Embryonic facial prominence (tissue), 1 donor: ENCODE measurements around the gene PUS7.
"Not testable (repeated sequence)": the region's sequence is repeated elsewhere in the genome, so short reads cannot be mapped to it uniquely, and the experiment has no call there.

Experiments used
- DNase-seq: peaks from one replicate; pipeline ENCODE4 v3.0.0-alpha.2; 2016; ENCODE audit errors: extremely low spot score

PUS7 gene

DNA sequence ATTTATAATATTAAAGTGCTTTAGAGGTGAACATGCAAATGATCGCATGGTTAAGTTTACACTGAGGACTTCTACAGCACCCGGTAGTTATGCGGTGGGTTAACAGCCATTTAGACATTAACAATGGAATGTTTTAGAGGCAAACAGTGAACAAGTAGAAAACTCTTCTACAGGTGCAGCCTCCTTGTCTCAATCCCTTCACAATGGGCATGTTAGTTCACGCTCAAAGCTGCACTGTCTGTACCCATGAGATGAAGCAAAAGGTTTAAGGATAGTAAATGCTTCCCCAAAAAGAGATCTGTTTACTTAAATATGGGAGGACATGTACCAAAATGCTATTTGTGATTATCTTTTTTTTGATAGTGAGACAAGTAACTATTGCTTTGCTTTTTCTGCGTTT lies 25.1 kb downstream of the PUS7 start:
- DNase-seq = no peak

DNA sequence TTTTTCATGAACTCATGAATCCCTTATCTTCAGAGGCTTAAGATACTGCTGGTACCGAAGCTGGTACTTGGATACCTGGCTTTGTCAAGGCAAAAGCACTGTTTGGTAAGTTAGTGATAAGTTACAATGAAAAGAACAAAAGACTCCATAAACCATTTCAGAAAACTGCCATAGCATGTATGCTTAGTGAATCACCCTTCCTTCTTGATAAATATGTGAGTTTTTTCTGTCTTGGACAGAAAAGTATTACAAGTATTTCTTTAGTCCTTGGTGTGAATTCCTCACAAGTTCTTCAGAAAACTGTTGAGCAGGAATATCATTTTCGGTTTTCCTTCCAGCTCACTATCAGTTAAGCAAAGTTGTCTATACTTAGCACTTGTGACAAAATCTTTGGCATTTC lies 25.6 kb downstream of the PUS7 start:
- DNase-seq = no peak

GRCh38 chr7:105493923-105494315 lies 28.2 kb downstream of the PUS7 start:
- peak; percentile 66 for DNase-seq

DNA sequence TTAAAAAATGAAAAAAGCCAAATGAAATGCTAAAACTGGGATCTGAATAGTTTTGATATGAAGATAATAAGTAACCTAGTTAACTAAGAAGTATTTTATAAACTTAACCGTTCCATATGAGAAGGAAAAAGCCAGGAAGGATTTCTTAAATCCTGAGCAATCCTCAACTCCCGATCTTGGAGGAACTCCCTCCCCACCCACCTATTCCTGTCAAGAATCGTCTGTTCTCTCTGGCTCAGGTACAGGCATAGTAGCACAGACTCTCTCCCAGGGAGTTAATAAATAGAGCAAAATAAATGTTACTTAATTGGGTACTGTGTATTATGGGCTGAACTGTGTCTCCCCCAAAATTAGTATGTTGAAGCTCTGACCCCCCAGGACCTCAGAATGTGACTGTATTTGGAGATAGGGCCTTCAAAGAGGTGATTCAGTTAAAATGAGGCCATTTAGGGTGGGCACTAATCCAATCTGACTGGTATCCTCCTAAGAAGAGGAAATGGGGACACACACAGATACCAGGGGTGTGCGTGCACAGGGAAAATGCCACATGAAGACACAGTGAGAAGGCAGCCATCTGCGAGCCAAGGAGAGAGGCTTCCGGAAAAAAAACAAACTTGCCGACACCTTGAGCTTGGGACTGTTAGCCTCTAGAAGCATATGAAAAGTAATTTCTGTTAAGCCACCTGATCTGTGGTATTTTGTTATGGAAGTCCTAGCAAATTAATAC lies 28.7 kb downstream of the PUS7 start:
- DNase-seq = no peak

DNA sequence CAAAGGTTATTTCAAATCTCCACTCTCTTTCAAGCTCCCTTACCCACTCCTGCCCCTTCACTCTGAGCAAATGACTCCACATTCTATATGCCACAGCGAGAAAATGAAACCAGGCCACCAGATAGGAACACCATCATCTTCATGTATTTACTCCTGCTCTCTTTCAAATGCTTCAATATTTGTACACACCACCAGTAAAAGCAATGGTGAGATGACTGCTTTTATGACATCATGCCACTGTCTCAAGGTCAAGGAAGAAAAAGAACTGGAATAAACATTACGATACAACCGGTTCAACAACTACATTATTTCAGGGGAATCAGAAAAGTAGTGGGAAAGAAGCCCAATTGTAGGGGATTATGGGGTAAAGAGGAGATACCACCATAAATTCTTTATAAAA lies 32.7 kb downstream of the PUS7 start:
- no peak for DNase-seq

- DNase-seq = no peak
Observed at GRCh38 chr7:105487579-105488571, 34.2 kb downstream of the PUS7 start.

GRCh38 chr7:105480931-105481330 lies 41.1 kb downstream of the PUS7 start:
- DNase-seq = no peak

DNA sequence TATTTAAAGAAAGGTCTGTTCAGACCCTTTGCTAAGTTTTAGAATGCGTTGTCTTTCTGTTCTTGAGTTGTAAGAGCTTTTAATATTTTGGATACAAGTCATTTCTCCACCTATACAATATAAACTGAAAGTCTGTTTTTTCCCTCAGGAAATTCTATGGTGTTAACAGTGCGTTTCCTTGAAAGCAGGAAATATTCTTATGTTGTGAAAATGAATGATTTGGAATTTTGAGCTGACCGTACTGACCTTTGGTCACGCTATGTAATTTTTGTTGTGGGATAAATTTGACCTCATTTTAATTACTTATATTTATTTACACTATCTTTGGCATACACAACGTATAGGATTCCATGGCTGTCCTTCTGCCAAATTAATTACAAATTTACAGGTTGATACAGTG lies 43.5 kb downstream of the PUS7 start:
- DNase-seq = no peak

- no peak for DNase-seq
Observed at GRCh38 chr7:105477908-105478307, 44.2 kb downstream of the PUS7 start.

DNA sequence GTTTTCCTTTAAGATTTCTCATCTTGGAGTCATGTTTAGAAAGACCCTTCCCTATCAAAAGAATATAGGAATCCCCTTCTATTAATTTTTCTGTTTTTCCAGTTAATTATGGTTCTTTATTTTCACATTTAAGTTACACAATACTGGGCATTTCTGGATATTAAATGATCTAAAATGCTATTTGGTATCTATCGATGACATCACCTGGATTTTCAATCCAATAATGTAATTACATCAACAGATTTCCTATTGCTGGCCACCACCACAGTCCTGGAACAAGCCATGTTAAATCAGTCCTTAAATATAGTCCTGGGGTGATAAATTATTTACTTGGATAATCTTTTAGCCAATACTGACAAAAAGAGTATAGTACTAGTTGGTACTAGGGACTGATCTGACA lies 48.0 kb downstream of the PUS7 start:
- no peak for DNase-seq

DNA sequence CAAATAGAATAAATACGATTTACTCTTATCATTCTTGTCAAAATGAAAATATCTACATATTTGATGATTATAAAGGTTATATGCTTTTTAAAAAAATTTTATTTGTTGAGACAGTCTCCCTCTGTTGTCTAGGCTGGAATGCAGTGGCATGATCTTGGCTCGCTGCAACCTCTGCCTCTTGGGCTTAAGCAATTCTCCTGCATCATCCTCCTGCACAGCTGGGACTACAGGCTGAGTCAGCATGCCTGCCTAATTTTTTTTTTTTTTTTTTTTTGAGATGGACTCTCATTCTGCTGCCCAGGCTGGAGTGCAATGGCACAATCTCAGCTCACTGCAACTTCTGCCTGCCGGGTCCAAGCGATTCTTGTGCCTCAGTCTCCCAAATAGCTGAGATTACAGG lies 48.9 kb downstream of the PUS7 start:
- no peak for DNase-seq

DNA sequence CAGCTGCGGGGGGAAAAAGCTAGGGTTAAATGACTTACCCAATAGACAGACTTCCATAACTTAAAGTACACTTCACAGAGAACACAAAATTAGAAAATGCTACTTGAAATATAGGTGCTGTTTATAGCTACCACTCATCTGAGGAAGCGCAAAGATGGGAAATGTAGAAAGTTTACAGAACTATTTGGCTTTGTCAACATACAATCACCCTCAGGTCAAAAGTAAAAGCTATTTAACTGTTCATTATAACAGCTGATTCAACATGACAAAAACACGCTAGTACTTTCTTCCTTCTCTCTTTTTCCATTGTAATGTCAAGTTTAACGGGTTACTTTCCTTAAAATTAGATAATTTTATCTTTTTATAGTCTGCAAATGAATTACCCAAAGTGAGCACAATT lies 51.2 kb downstream of the PUS7 start:
- DNase-seq = no peak

DNA sequence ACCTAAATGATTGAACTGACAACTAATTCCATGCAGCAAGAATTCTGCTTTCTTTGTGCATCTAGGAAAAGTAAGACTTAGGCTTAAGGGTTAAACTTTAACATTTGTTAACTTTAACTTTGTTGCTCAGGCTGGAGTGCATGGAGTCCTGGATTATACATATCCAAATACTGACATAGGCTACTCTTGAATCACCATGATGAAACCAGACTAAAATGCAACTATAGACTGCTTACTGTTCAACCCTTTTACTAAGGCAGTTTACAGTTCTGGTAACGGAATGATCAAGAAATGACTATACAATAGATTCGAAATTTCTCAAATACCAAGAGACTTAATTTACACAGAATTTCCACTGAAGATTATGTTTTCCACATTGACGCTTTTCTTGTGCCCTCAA lies 52.0 kb downstream of the PUS7 start:
- DNase-seq = no peak

- DNase-seq = no peak
Observed at GRCh38 chr7:105462765-105463420, 59.2 kb downstream of the PUS7 start.

DNA sequence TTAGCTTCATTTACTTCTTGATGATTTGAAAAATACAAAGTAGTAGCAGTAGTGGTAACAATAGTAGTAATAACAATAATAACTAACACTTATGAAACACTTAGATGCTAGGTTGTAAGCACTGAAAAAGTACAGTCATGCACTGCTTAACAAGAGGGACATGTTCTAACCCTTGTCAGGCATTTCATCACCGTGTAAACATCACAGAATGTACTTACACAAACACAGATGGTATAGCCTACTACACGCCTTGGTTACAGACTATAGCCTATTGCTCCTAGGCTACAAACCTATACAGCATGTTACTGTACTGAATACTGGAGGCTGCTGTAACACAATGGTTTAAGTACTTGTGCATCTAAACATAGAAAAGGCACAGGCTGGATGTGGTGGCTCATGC lies 60.6 kb downstream of the PUS7 start:
- DNase-seq = no peak

DNA sequence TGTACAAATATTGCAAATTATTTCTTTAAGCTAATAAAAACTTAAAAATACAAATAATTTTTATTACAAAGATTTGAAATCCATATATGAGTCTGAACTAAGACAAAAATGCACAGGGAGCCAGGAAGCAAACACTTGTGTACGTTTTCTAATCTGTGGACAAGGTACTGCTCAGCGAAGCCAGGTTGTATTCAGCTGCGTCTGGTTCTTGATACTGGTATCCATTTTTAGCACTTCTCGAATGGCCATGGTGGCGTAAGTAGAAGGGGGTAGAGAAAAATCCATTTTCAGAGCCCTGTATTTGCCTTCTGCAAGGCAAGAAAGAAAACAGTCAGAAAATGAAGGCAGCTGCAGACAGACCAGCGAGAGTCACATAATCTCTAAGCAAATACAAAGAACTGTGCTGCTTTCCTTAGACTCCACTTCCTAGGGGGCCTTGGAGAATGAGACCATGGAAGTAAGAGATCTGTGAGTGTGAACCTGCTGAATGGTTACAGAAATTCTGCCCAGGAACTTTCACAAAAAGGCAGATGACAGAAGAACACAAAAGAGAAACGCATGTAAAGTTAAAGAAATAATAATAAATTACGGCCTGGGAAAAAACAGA lies 64.3 kb downstream of the PUS7 start:
- no peak for DNase-seq

DNA sequence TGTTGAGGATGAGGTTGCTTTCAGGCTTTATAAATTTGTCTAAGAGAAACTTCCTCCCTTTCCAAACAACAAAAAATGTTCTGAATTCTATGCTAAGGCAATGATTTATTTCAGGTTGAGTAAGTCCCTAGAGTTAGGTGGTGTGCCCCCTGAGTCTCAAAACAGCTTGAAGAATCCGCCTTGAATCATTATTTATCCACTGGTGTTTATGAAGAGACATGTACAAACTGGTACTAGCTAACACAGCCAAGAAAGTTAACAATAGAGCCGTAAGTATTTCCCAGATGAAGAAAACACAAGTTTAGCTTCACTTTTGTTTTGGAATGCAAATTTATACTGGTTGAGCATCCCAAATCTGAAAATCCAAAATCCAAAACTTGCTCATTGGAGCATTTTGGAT lies 67.2 kb downstream of the PUS7 start:
- no peak for DNase-seq

- DNase-seq = no peak
Observed at GRCh38 chr7:105454095-105454747, 67.8 kb downstream of the PUS7 start.

DNA sequence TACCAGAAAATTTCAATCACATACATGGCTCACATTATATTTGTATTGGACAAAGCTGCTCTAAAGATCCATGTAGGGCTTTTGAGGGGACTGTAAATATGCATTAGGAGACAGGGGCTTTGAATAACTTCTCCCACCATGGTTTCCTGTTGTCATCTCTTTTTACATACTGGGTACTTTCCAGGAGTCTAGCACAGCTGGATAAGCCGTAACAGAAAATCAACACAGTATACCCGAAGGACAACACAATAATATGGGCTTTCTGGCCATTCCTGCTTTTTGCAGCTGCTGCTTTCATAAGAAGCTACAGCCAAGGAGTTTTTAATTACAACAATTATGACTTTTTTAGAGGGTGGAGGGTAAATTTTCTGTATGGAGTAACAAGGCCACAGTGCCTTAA lies 70.0 kb downstream of the PUS7 start:
- DNase-seq = no peak

GRCh38 chr7:105450870-105451269 lies 71.2 kb downstream of the PUS7 start:
- not testable (repeated sequence) for DNase-seq

GRCh38 chr7:105450177-105450861 lies 71.8 kb downstream of the PUS7 start:
- no peak for DNase-seq
